SU-DHL-6 (cell line): ENCODE data around the gene NHSL2.

Experiments used
- H2AFZ ChIP-seq: fragments of 200-600 bp; sonication (generic); 2 replicates; pipeline ENCODE4 v1.6.1; 2014; ENCODE audit warnings: low read depth, mild to moderate bottlenecking, moderate library complexity, mixed read lengths, antibody characterized with exemption, low read length; ENCODE audit not compliant: severe bottlenecking
- H3F3A ChIP-seq: fragments of 200-600 bp; shearing (Covaris generic); 2 replicates; pipeline ENCODE4 v1.6.0; 2016; ENCODE audit warnings: antibody characterized with exemption, mild to moderate bottlenecking; ENCODE audit not compliant: insufficient read depth
- H3K27ac ChIP-seq: fragments of 200-600 bp; sonication (generic); 2 replicates; pipeline ENCODE4 v1.5.1; 2016; ENCODE audit warnings: low read depth, mild to moderate bottlenecking, low read length, moderate library complexity, mixed read lengths
- H3K27me3 ChIP-seq: fragments of 200-600 bp; sonication (generic), shearing (Covaris generic); 2 replicates; pipeline ENCODE4 v1.6.0; 2014; ENCODE audit warnings: mild to moderate bottlenecking, low read length
- H3K36me3 ChIP-seq: fragments of 200-600 bp; sonication (generic); 2 replicates; pipeline ENCODE4 v1.6.1; 2014; ENCODE audit warnings: mild to moderate bottlenecking, low read length, mixed read lengths
- H3K4me2 ChIP-seq: fragments of 300-600, 200-600 bp; shearing (Covaris generic), sonication (generic); 2 replicates; pipeline ENCODE4 v1.6.0; 2014; ENCODE audit warnings: low read length, low read depth, mild to moderate bottlenecking; ENCODE audit not compliant: poor library complexity, severe bottlenecking
- H3K4me3 ChIP-seq: fragments of 200-600 bp; sonication (generic); 2 replicates; pipeline ENCODE4 v1.5.1; 2014; ENCODE audit warnings: antibody characterized with exemption, low read length, mild to moderate bottlenecking, mixed read lengths; ENCODE audit not compliant: insufficient read depth, poor library complexity, severe bottlenecking
- H3K79me2 ChIP-seq: fragments of 200-600 bp; sonication (generic); 2 replicates; pipeline ENCODE4 v1.6.1; 2014; ENCODE audit warnings: mild to moderate bottlenecking, low read length, moderate library complexity; ENCODE audit not compliant: insufficient read depth
- H3K9ac ChIP-seq: fragments of 200-600 bp; sonication (generic); 2 replicates; pipeline ENCODE4 v1.7.0; 2014; ENCODE audit warnings: mild to moderate bottlenecking, low read length
- H3K9me2 ChIP-seq: fragments of 200-600 bp; sonication (generic); replicated peaks from 2 replicates; pipeline ENCODE4 v1.6.1; 2014; ENCODE audit warnings: low read length; ENCODE audit not compliant: insufficient read depth
- H3K9me3 ChIP-seq: fragments of 200-600 bp; sonication (generic); 2 replicates; pipeline ENCODE4 v1.6.1; 2014; ENCODE audit warnings: low read length, mixed read lengths; ENCODE audit not compliant: insufficient read depth
- H4K20me1 ChIP-seq: fragments of 200-600 bp; sonication (generic); 2 replicates; pipeline ENCODE4 v1.6.1; 2014; ENCODE audit warnings: low read depth, mild to moderate bottlenecking, antibody characterized with exemption, low read length, moderate library complexity, mixed read lengths
- CTCF ChIP-seq: fragments of 200-600 bp; sonication (generic); IDR thresholded peaks from one replicate; pipeline ENCODE4 v1.5.1; 2017; ENCODE audit warnings: antibody characterized with exemption, mild to moderate bottlenecking, low read length, moderate library complexity; ENCODE audit not compliant: insufficient read depth, poor library complexity, severe bottlenecking
- EZH2phosphoT487 ChIP-seq: fragments of 200-600 bp; sonication (generic), shearing (Covaris generic); conservative IDR thresholded peaks from 2 replicates; pipeline ENCODE4 v1.6.1; 2018; ENCODE audit warnings: mild to moderate bottlenecking, antibody characterized with exemption, low read length, moderate library complexity, mixed read lengths

NHSL2 gene

GRCh38 chrX:72127332-72127731 is 216.7 kb downstream of the NHSL2 start:
- H3K27ac ChIP-seq: no peak overlapping the region
- H3K9me2 ChIP-seq: no peaks in the 10 kb centered on the region
- H3K4me3 ChIP-seq: no peak overlapping the region
- no peaks in the 10 kb centered on the region for H3K9me3 ChIP-seq
- no peaks in the 10 kb centered on the region for H3F3A ChIP-seq
- no peaks in the 10 kb centered on the region for H3K36me3 ChIP-seq
- no peaks in the 10 kb centered on the region for H4K20me1 ChIP-seq
- H3K27me3 ChIP-seq: no peaks in the 10 kb centered on the region
- no peak overlapping the region for H3K4me2 ChIP-seq
- no peak overlapping the region for H3K9ac ChIP-seq
- no peaks in the 10 kb centered on the region for H3K79me2 ChIP-seq
- TF ChIP-seq EZH2phosphoT487: no peak
- TF ChIP-seq CTCF: no peak
- no peak overlapping the region for H2AFZ ChIP-seq

- Histone ChIP-seq H3K4me2 (no peak overlapping the region), H3F3A (no peaks in the 10 kb centered on the region), H3K27me3 (no peaks in the 10 kb centered on the region), H3K9me2 (no peaks in the 10 kb centered on the region), H2AFZ (no peak overlapping the region), H3K9ac (no peak overlapping the region), H3K9me3 (no peaks in the 10 kb centered on the region), H4K20me1 (no peaks in the 10 kb centered on the region), H3K79me2 (no peaks in the 10 kb centered on the region), H3K36me3 (no peaks in the 10 kb centered on the region), H3K27ac (no peak overlapping the region), H3K4me3 (no peak overlapping the region)
- TF ChIP-seq CTCF (no peak), EZH2phosphoT487 (no peak)
Observed at GRCh38 chrX:72128183-72128834, 217.7 kb downstream of the NHSL2 start.

GRCh38 chrX:72128881-72129280 is 218.2 kb downstream of the NHSL2 start:
- H3K27ac ChIP-seq: no peak overlapping the region
- H3K9me2 ChIP-seq: no peaks in the 10 kb centered on the region
- no peaks in the 10 kb centered on the region for H3K27me3 ChIP-seq
- H4K20me1 ChIP-seq: no peaks in the 10 kb centered on the region
- H3F3A ChIP-seq: no peaks in the 10 kb centered on the region
- no peak overlapping the region for H2AFZ ChIP-seq
- no peaks in the 10 kb centered on the region for H3K79me2 ChIP-seq
- no peak overlapping the region for H3K4me3 ChIP-seq
- H3K9me3 ChIP-seq: no peaks in the 10 kb centered on the region
- no peak overlapping the region for H3K4me2 ChIP-seq
- no peaks in the 10 kb centered on the region for H3K36me3 ChIP-seq
- no peak overlapping the region for H3K9ac ChIP-seq
- TF ChIP-seq EZH2phosphoT487 (no peak), CTCF (no peak)
